ENCODE results near the gene PHETA2. TPM values are rescaled to one million over a fixed set of nuclear protein-coding genes. Genes with fewer than 3 reads are reported as not detected.
"Not testable (repeated sequence)": the region's sequence is repeated elsewhere in the genome, so short reads cannot be mapped to it uniquely, and the experiment has no call there.

Gene PHETA2
- total RNA-seq, 1 donor from 2014 or later, result 0.88 TPM

DNA sequence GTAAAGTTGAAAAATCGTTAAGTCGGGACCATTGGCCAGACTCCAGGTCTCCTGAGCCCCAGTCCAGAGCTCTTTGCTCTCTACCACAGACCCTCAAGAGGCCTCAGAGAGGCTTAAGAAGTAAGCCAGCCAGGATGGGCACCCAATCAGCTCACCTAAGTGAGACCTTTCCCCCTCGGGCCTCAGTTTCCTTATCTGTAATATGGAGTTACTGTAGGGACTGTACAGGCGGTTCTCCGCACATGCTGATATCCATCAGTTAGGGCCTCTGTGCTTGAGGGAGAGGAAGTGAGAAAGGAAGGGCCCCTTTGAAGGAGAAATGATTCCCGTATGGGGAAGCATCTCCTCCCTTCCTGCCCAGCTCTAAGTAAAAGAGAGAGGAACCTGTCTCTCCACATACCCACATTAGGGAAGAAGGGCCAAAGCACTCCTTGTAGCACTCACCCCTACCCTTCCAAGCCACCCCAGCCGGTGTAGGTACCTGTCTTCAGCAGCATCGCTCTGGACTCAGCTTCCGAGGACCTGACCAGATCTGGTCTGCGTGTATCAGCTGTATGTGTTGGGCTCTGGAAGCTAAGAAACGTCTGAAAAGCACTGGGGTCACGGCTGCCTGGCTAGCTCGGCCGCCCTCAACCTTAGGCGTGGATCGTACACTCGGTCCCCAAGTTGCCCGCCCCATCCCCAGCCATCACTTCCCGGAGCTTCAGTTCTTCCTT is 4.1 kb upstream of the PHETA2 start:
- Mint-ChIP-seq H3K36me3 (ENCODE audit: unreplicated experiment) (peaks cover 7% of the 10 kb centered on the region), H3K27ac (ENCODE audit: unreplicated experiment) (no peak overlapping the region), H3K27me3 (ENCODE audit: unreplicated experiment) (peaks cover 5% of the 10 kb centered on the region), H3K4me3 (ENCODE audit: unreplicated experiment) (peak overlapping the region; percentile 88), H3K9me3 (ENCODE audit: unreplicated experiment) (peaks cover 8% of the 10 kb centered on the region), H3K4me1 (ENCODE audit: low read depth, unreplicated experiment) (peaks cover 8% of the 10 kb centered on the region)
- no peak for TF ChIP-seq CTCF (IDR thresholded peaks at IDR 0.05; ENCODE audit: partially characterized antibody, unreplicated experiment)
- no peak for DNase-seq

DNA sequence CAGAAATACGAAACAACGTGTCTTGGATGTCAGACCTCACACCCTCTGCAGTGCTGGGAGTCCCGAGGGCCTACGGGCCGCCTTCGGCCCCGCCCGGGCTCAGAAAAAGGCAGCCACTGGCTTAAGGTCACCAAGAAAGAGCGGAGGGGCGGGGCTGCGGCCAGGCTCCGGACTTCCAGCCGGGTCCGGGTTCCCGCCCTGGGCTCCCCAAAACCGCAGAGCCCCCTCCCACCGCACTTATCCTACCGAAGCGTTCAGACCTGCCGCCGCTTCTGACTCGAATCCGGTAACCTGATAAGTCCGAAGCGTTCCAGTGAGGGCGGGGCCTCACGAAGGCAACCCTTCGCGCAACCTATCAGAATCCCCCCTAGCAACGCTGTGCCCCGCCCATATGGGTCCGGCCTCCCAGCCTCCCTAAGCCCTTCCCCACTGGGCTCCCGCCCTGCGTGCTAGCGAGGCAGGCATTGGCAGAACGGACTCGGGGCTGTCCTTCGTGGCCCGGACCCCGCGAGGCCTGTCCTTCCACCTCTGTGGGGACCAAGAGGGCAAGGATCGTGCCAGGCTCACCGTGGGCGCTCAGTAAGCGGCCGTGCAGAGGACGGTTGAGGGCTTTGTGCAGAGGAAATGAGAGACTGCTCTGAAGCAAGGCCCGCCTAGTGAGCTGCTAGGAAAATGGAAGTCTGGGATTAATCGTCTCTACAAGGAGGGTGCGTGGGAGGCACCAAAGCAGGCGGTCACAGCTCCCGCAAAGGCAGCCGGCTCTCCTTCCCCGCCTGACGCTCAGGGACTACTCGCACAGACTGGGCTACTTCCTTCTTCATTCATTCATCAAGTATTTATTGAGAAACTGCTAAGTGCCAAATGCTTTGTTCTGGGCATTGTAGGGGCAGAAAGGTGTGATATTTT is 3.3 kb upstream of the PHETA2 start, which contains the start of gene NAGA:
Gene NAGA, minus strand, starts transcription at position 296 of the 906 bp plus-strand sequence. CDS start 515 bp downstream, outside the sequence.
- Mint-ChIP-seq H3K36me3 (ENCODE audit: unreplicated experiment) (peaks cover 6% of the 10 kb centered on the region), H3K4me3 (ENCODE audit: unreplicated experiment) (peak within 1 kb of the TSS; percentile 88), H3K27ac (ENCODE audit: unreplicated experiment) (peak within 1 kb of the TSS; percentile 70), H3K4me1 (ENCODE audit: low read depth, unreplicated experiment) (peaks cover 10% of the 10 kb centered on the region), H3K9me3 (ENCODE audit: unreplicated experiment) (peaks cover 5% of the 10 kb centered on the region), H3K27me3 (ENCODE audit: unreplicated experiment) (peaks cover 7% of the 10 kb centered on the region)
- no peak for TF ChIP-seq CTCF (IDR thresholded peaks at IDR 0.05; ENCODE audit: partially characterized antibody, unreplicated experiment)
- peak; percentile 94 for DNase-seq

DNA sequence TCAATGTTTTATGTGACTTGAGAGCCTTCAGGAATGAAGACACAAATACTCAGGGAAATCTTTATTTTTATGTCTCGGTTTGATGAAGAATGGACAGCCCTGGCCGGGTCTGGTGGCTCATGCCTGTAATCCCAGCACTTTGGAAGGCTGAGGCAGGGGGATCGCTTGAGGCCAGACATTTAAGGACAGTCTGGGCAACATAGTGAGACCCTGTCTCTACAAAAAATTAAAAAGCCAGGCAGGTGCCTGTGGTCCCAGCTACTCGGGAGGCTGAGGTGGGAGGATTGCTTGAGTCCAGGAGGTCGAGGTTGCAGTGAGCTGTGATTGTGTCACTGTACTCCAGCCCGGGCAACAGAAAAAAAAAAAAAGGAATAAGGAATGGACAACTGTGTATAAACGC is 2.5 kb upstream of the PHETA2 start:
- H3K27ac Mint-ChIP-seq (ENCODE audit: unreplicated experiment); H3K4me3 Mint-ChIP-seq (ENCODE audit: unreplicated experiment); H3K36me3 Mint-ChIP-seq (ENCODE audit: unreplicated experiment); H3K9me3 Mint-ChIP-seq (ENCODE audit: unreplicated experiment); H3K27me3 Mint-ChIP-seq (ENCODE audit: unreplicated experiment); DNase-seq: not testable (repeated sequence)
- peaks cover 10% of the 10 kb centered on the region for H3K4me1 Mint-ChIP-seq (ENCODE audit: low read depth, unreplicated experiment)

DNA sequence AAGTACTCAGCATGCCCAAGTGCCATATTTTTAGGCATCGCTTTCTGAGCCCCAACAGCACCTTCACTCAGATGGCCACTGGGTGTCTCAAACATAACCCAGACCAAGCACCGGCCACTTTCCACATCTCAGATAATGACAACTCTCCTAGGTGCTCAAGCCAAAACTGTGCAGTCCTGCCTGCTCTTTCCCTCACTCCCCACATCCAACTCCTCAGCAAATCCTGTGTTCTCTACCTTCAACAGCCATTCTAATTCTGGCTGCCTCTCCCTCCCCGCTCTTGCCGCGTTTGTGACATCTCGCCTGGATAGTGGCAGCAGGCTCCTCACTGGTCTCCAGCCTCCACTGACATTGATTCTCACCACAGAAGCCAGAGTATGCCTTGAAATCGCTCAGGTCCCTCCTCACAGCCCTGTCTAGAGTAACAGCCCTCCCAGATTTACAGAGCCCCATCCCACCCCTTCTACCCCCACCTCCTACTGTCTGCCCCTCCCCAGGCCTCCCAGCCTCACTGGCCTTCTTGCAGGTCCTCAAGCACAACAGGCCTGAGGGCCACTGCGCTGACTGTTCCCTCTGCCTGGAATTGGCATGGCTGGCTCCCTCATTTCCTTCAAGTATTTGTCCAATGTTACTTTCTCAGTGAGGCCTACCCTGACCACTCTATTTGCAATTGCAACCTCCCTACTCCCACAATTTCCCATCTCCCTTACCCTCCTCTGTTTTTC is 1.3 kb upstream of the PHETA2 start:
- Mint-ChIP-seq H3K27ac (ENCODE audit: unreplicated experiment) (no peak overlapping the region), H3K27me3 (ENCODE audit: unreplicated experiment) (peaks cover 7% of the 10 kb centered on the region), H3K36me3 (ENCODE audit: unreplicated experiment) (peaks cover 6% of the 10 kb centered on the region), H3K9me3 (ENCODE audit: unreplicated experiment) (peaks cover 6% of the 10 kb centered on the region), H3K4me1 (ENCODE audit: low read depth, unreplicated experiment) (peaks cover 10% of the 10 kb centered on the region), H3K4me3 (ENCODE audit: unreplicated experiment) (peak overlapping the region; percentile 50)
- no peak for DNase-seq
- TF ChIP-seq CTCF (IDR thresholded peaks at IDR 0.05; ENCODE audit: partially characterized antibody, unreplicated experiment), result no peak

DNA sequence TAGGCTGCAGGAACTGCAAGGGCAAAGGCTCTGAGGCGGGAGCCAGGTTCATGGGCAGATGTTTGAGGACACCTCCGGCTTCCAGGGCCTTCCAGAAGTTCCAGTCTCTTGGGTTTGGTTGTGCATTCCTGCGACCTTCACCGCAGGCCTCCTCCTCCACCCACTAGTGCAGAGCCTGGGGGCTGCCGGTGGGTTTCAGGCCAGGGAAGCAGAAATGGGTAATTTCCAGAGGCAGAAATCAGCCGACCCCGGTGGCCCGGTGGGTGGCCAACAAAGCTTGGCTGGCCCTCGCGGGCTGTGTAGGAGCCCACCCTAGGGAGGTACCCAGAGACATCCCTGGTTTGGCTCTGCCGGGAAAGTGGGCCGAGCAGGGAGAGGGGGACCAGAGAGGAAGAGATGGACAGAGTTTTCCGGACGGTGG is 417 bp upstream of the PHETA2 start:
- TF ChIP-seq CTCF (IDR thresholded peaks at IDR 0.05; ENCODE audit: partially characterized antibody, unreplicated experiment), result no peak
- DNase-seq, result no peak
- H3K4me1 Mint-ChIP-seq (ENCODE audit: low read depth, unreplicated experiment), result peaks cover 11% of the 10 kb centered on the region
- peaks cover 7% of the 10 kb centered on the region for H3K27me3 Mint-ChIP-seq (ENCODE audit: unreplicated experiment)
- peaks cover 6% of the 10 kb centered on the region for H3K36me3 Mint-ChIP-seq (ENCODE audit: unreplicated experiment)
- H3K4me3 Mint-ChIP-seq (ENCODE audit: unreplicated experiment), result peak overlapping the region; percentile 2
- H3K9me3 Mint-ChIP-seq (ENCODE audit: unreplicated experiment), result peaks cover 6% of the 10 kb centered on the region
- H3K27ac Mint-ChIP-seq (ENCODE audit: unreplicated experiment), result no peak overlapping the region

Measured in glutamatergic neuron (in vitro differentiated cells).